Panc1 (cell line): ENCODE results near the gene HGFAC. TPM values are rescaled to one million over a fixed set of nuclear protein-coding genes. Genes with fewer than 3 reads are reported as not detected.

Experiments used
- ATAC-seq: fragments of 200-7000 bp; cut with Tn5 transposase; 2 replicates; pipeline ENCODE4 v1.9.1; 2020; ENCODE audit warnings: mild to moderate bottlenecking, moderate library complexity
- BruUV-seq: library from RNA; stranded (reverse); fragments of 400-500 nt; replicated peaks from 2 replicates; lab custom pipeline; 2021; lab: Mats Ljungman, UMichigan
- CTCF ChIA-PET: fragments of 300-600 bp; sonication (Branson Sonifier 250); formaldehyde crosslinking; loops from one replicate; lab custom pipeline; 2022; ENCODE audit warnings: antibody characterized with exemption; lab: Charles Lee
- POLR2A ChIA-PET: fragments of 300-600 bp; sonication (Branson Sonifier 250); formaldehyde crosslinking; loops from one replicate; lab custom pipeline; 2022; ENCODE audit warnings: antibody characterized with exemption; lab: Charles Lee
- DNase-seq: peaks from one replicate; pipeline ENCODE4 v3.0.0-alpha.2; 2010; ENCODE audit warnings: low read depth, low spot score
- H3K27ac ChIP-seq: 2 replicates; pipeline ENCODE4 v1.5.1; 2011; ENCODE audit warnings: mild to moderate bottlenecking, low read length, inconsistent platforms
- H3K27me3 ChIP-seq: fragments of 200-500 bp; sonication (Bioruptor generic); 2 replicates; pipeline ENCODE4 v1.6.0; 2014; ENCODE audit warnings: low read length, inconsistent platforms; ENCODE audit not compliant: control insufficient read depth, insufficient read depth
- H3K36me3 ChIP-seq: fragments of 200-500 bp; sonication (Bioruptor generic); 2 replicates; pipeline ENCODE4 v1.5.1; 2014; ENCODE audit warnings: inconsistent platforms, mild to moderate bottlenecking, low read length, moderate library complexity; ENCODE audit not compliant: control insufficient read depth, insufficient read depth
- H3K4me1 ChIP-seq: 2 replicates; pipeline ENCODE4 v1.5.1; 2011; ENCODE audit warnings: inconsistent platforms, mild to moderate bottlenecking, low read length, moderate library complexity; ENCODE audit not compliant: control insufficient read depth, insufficient read depth
- H3K4me3 ChIP-seq, 2 experiments: 2 replicates each; pipeline ENCODE4 v1.5.1; 2011 to 2012; ENCODE audit warnings: low read depth in 2 of 2, low read length in 2 of 2, mild to moderate bottlenecking in 2 of 2, inconsistent platforms in 1 of 2, moderate library complexity in 1 of 2
- H3K9me3 ChIP-seq: fragments of 200-500 bp; sonication (Bioruptor generic); 2 replicates; pipeline ENCODE4 v1.5.1; 2014; ENCODE audit warnings: low read depth, mild to moderate bottlenecking, inconsistent platforms, low read length, moderate library complexity; ENCODE audit not compliant: control insufficient read depth, insufficient read depth
- CTCF ChIP-seq: fragments of 450-650 bp; IDR thresholded peaks from 2 replicates; pipeline ENCODE4 v1.5.1; 2017; ENCODE audit warnings: mild to moderate bottlenecking
- POLR2AphosphoS5 ChIP-seq: IDR thresholded peaks from 2 replicates; pipeline ENCODE4 v1.6.1; 2012; ENCODE audit warnings: mild to moderate bottlenecking, low read depth, low read length, moderate library complexity
- REST ChIP-seq, 2 experiments: IDR thresholded peaks; 2 replicates each; pipeline ENCODE4 v1.6.1; 2011 to 2012; ENCODE audit warnings: low read depth in 2 of 2, control low read depth in 1 of 2, low read length in 1 of 2, mild to moderate bottlenecking in 1 of 2, moderate library complexity in 1 of 2; ENCODE audit not compliant: insufficient read depth in 1 of 2
- SIN3A ChIP-seq: IDR thresholded peaks from 2 replicates; pipeline ENCODE4 v1.6.1; 2012; ENCODE audit warnings: low read depth, mild to moderate bottlenecking, low read length, moderate library complexity, borderline replicate concordance; ENCODE audit not compliant: insufficient read depth
- TCF7L2 ChIP-seq: IDR thresholded peaks from 2 replicates; pipeline ENCODE4 v1.6.1; 2011; ENCODE audit warnings: mild to moderate bottlenecking, low read depth, low read length, inconsistent platforms
- in situ Hi-C: cut with HindIII; loops from 2 replicates; pipeline ENCODE4 v1.10.0; 2016; ENCODE audit warnings: low sequenced_read_pairs, low pct_unique_long_range_greater_than_20kb
- intact Hi-C: fragments of 100-400 bp; cut with micrococcal nuclease; formaldehyde crosslinking; loops from one replicate; pipeline ENCODE4 v1.10.0; 2022; ENCODE audit not compliant: unreplicated experiment
- total RNA-seq: library from RNA; stranded (reverse); gene quantifications from one replicate; pipeline ENCODE4 v1.2.1, GENCODE V29; 2021; ENCODE audit not compliant: unreplicated experiment

Gene HGFAC
- total RNA-seq, 1 experiment from 2014 or later: 0.59 TPM

- CTCF ChIA-PET: no interaction called here
- no peaks in the 10 kb centered on the region for H3K9me3 ChIP-seq
- ATAC-seq (no peak), DNase-seq (no peak)
- POLR2A ChIA-PET: no interaction called here
- in situ Hi-C loops (no loop called here), intact Hi-C loops (no loop called here)
- H3K4me3 ChIP-seq: no peak overlapping the region
- no peak overlapping the region for H3K27ac ChIP-seq
- no TSS peak for BruUV-seq
- H3K4me1 ChIP-seq: no peaks in the 10 kb centered on the region
- TF ChIP-seq POLR2AphosphoS5 (no peak), CTCF (no peak), SIN3A (no peak), TCF7L2 (no peak), REST (IDR thresholded peaks at IDR 0.05; ENCODE audit: insufficient read depth in 1 of 2, low read depth in 2 of 2, low read length in 1 of 2) (no peak)
- H3K27me3 ChIP-seq: no peaks in the 10 kb centered on the region
- no peaks in the 10 kb centered on the region for H3K36me3 ChIP-seq
Measured at GRCh38 chr4:3406431-3406830, 35.3 kb upstream of the HGFAC start.

GRCh38 chr4:3407171-3407771, 34.5 kb upstream of the HGFAC start:
- intact Hi-C loops: no loop called here

More at GRCh38 chr4:3407171-3407771, 34.5 kb upstream of the HGFAC start:
- H3K4me1 ChIP-seq: no peaks in the 10 kb centered on the region
- H3K36me3 ChIP-seq: no peaks in the 10 kb centered on the region
- no peak for TF ChIP-seq CTCF
- ChIA-PET CTCF (no interaction called here), POLR2A (no interaction called here)
- no peak overlapping the region for H3K4me3 ChIP-seq
- no peak for DNase-seq
- no peaks in the 10 kb centered on the region for H3K9me3 ChIP-seq
- in situ Hi-C loops: no loop called here
- no peak overlapping the region for H3K27ac ChIP-seq
- no peaks in the 10 kb centered on the region for H3K27me3 ChIP-seq
- BruUV-seq: no TSS peak
- no peak for ATAC-seq
